NB4 (cell line): ENCODE data around the gene JAKMIP3.
A peak's percentile ranks its signal among the peaks of the same experiment; 100 is the strongest.

Source experiments
- DNase-seq: peaks from one replicate; pipeline ENCODE4 v3.0.0; 2010; ENCODE audit warnings: low read depth
- H3K4me3 ChIP-seq: one replicate; pipeline ENCODE4 v1.5.1; 2011; ENCODE audit warnings: mild to moderate bottlenecking, low read depth, low read length, moderate library complexity
- MYC ChIP-seq: IDR thresholded peaks from 2 replicates; pipeline ENCODE4 v1.6.1; 2011; ENCODE audit warnings: low read depth, low read length
- POLR2A ChIP-seq: IDR thresholded peaks from 2 replicates; pipeline ENCODE4 v1.6.1; 2011; ENCODE audit warnings: mild to moderate bottlenecking; ENCODE audit not compliant: insufficient read length; ENCODE audit errors: extremely low read depth
- TF ChIP-seq, protein P1 (sequence below): IDR thresholded peaks from 2 replicates; pipeline ENCODE4 v1.6.1; 2011; ENCODE audit warnings: low read depth, low read length
- TF ChIP-seq, protein P2 (sequence below): IDR thresholded peaks from one replicate; pipeline ENCODE4 v1.5.1; 2012; ENCODE audit warnings: low read depth, low read length

The JAKMIP3 gene

DNA sequence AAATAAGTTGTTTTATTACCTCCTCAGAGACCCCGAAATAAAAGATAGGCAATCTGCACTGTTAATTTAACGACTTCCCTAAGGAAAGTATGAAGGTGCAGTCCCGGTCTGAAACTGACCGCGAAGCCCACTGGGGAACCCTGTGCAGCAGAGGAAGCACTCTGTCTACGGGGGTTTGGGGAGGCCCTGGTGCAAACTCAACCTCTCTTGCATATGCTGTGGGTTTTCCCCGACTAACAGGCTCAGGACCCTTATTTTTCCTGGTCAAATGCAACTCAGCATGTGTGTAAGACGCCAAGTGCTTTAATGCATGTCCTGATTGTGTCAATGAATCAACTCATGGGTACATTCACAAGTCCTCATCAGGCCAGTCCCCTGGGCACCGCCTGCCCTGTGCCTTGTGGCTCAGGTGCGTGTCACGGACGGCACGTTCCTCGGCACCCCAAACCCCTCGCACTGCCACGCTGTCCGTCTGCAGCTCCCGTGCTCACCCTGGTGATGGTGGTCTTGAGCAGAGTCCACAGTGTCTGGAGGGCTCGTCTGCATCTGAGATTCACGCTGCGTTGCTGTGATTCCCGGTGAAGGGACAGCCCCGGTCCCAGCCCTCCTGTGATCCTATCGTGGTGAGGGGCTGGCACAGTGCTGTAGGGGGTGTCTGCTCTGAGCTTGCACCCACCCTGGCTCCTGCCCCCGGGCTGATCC, 33.8 kb downstream of the JAKMIP3 start:
- no peak overlapping the region for H3K4me3 ChIP-seq
- TF ChIP-seq, protein P1, sequence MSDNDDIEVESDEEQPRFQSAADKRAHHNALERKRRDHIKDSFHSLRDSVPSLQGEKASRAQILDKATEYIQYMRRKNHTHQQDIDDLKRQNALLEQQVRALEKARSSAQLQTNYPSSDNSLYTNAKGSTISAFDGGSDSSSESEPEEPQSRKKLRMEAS: no peak
- no peak for TF ChIP-seq MYC
- TF ChIP-seq, protein P2, sequence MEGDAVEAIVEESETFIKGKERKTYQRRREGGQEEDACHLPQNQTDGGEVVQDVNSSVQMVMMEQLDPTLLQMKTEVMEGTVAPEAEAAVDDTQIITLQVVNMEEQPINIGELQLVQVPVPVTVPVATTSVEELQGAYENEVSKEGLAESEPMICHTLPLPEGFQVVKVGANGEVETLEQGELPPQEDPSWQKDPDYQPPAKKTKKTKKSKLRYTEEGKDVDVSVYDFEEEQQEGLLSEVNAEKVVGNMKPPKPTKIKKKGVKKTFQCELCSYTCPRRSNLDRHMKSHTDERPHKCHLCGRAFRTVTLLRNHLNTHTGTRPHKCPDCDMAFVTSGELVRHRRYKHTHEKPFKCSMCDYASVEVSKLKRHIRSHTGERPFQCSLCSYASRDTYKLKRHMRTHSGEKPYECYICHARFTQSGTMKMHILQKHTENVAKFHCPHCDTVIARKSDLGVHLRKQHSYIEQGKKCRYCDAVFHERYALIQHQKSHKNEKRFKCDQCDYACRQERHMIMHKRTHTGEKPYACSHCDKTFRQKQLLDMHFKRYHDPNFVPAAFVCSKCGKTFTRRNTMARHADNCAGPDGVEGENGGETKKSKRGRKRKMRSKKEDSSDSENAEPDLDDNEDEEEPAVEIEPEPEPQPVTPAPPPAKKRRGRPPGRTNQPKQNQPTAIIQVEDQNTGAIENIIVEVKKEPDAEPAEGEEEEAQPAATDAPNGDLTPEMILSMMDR: no peak
- TF ChIP-seq POLR2A: no peak
- no peak for DNase-seq

DNA sequence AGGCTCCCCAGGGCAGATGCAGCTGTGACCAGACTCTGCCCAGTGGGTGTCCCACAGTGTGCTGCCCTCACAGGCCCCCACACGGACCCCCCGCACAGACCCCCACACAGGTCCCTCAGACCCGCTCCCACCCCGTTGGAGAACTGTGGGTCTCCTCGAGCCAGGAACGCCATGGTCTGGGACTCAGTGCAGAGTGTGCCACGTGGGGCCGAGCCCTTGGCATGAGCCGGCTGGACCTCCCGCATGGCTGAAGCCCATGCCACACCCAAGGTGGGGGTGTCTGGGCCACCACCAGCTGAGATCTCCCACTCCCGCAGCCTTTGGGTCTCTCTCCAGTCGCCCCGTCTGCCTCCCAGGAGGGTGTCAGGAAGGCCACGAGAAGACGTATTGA, 34.3 kb downstream of the JAKMIP3 start:
- no peak overlapping the region for H3K4me3 ChIP-seq
- no peak for DNase-seq
- TF ChIP-seq, protein P2: no peak
- TF ChIP-seq MYC (no peak), POLR2A (no peak)
- TF ChIP-seq, protein P1: no peak

DNA sequence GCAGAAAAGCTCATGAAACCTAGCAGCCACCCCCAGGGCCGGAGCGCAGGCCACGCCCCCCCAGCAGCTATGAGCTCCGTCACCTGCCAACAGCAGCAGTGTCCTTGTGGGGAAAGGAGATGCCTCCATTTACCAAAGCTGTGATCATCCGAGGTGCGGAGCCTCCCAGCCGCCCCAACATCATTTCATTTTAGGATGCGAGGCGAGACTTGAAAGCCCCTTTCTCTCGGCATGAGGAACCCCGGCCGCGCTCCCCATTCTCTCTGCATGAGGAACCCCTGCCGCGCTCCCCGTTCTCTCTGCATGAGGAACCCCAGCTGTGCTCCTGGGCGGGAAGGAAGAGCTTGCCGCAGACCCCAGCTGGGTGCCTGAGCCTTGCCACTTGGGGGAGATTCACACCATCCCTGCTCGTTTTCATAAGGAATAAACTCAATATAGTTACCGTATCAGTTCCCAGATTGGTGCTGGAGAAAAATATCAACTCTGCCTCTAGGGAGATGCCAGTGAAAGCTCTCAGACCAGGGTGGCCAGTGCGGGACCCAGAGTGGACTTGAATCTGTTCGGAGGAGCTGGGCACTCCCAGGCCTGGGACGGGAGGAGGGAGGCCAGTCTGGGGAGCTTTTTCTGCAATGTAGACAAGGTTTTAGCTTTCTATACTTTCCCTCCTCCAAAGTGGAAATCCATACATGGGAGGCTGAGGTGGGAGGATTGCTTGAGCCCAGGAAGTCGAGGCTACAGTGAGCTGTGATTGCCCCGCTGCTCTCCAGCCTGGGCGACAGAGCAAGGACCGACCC, 35.0 kb downstream of the JAKMIP3 start:
- H3K4me3 ChIP-seq: no peak overlapping the region
- no peak for DNase-seq
- TF ChIP-seq MYC (no peak), POLR2A (no peak)
- TF ChIP-seq, protein P2: no peak
- TF ChIP-seq, protein P1: no peak

DNA sequence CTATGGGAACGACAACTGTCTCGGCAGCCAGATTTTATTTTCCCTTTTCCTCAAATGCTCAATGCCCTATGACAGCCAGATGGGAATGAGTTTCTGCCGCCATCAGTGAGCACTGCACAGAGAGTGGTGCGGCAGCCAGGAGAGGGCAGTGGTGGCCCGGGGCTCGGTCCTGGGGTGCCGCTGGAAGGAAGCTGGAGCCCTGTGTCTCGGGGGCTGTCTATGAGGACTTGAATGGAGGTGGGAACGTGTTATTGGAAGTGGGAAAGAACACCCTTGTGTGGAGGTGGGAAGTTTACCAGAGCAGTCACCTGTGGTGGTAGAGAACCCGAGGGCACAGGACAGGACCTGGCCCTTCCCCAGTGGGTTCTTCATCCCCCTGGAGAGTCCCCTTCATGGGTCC, 35.8 kb downstream of the JAKMIP3 start:
- no peak overlapping the region for H3K4me3 ChIP-seq
- DNase-seq: no peak
- TF ChIP-seq POLR2A (no peak), MYC (no peak)
- TF ChIP-seq, protein P1: no peak
- TF ChIP-seq, protein P2: peak; percentile 34

DNA sequence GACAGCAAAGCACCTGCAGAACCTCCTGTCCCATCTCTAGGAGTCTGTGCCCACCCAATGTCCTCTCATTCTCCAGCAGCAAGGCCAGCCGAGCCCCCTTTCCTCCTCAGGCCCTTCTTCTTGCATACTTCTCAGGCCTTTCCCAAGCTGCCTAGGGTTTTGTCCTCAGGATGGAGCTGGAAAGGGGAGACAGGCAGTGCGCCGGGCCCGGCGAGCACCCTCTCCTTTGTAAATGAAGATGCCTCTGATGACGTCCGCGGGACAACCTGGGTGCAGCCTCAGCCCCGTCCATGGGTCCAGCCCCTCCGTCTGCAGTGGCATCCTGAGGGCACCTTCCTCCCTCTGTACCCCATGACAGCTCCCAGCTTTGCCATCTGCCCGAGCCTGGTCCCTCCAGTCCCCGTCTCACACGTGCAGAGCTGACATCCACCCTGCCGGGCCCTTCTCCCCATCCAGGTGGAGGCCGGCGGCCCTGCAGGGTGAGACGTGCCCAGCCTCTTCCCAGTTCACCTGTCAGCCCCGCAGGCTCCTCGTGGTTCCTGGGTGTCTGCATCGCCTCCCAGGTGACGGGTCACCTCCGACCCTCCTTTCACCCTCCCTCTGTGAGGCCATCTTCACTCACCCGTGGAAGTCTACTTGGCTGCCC, 36.4 kb downstream of the JAKMIP3 start:
- no peak for DNase-seq
- TF ChIP-seq, protein P2: no peak
- TF ChIP-seq POLR2A: no peak
- H3K4me3 ChIP-seq: no peak overlapping the region
